ENCODE measurements around the gene PDLIM5.

The PDLIM5 gene

DNA sequence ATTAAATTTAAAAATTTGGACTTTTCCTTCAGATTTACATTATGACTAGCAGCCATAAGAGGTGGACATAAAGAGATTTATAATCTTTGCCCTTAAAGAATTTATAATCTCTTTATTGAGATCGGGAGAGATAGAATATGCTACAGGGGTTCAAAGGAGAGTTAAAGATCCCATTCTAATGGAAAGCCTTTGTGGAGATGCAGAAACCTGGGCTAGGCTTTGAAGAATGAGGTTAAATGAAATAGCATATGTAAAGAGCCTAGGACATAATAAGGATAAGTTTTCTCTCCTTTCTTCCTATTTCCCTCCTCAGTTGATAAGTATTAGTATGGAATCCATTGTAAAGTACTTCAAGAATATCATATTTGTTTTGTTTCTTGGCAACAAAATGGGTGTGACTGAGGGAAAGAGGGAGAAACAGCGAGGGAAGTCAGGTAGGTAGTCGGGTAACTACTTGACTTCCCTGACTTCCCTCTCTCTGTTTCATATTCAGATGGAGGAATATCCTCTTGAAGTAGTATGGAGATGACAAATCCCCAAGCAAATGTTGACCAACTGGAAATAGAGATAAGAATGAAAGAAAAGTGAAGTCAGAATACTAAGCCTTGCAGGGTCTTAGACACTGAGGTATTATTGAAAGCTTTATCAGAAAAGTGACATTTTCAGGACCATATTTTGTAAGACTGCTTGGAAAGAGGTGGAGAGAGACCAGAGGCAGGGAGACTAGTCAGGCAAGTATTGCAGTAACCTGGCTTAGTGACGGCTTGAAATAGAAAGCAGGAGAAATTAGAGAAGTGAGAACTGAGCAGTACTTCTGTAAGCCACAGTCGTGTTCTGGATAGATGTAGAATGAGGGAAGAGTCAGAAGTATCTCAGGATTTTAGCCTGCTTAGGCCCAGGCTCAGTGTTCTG lies 82.9 kb downstream of the PDLIM5 start:
- H3K27me3 Mint-ChIP-seq (ENCODE audit: low read depth, poor library complexity), result peaks cover 2% of the 10 kb centered on the region
- TF ChIP-seq, protein P1, sequence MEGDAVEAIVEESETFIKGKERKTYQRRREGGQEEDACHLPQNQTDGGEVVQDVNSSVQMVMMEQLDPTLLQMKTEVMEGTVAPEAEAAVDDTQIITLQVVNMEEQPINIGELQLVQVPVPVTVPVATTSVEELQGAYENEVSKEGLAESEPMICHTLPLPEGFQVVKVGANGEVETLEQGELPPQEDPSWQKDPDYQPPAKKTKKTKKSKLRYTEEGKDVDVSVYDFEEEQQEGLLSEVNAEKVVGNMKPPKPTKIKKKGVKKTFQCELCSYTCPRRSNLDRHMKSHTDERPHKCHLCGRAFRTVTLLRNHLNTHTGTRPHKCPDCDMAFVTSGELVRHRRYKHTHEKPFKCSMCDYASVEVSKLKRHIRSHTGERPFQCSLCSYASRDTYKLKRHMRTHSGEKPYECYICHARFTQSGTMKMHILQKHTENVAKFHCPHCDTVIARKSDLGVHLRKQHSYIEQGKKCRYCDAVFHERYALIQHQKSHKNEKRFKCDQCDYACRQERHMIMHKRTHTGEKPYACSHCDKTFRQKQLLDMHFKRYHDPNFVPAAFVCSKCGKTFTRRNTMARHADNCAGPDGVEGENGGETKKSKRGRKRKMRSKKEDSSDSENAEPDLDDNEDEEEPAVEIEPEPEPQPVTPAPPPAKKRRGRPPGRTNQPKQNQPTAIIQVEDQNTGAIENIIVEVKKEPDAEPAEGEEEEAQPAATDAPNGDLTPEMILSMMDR (IDR thresholded peaks at IDR 0.05), result no peak
- peaks cover 68% of the 10 kb centered on the region for H3K4me1 Mint-ChIP-seq
- no peaks in the 10 kb centered on the region for H3K9me3 Mint-ChIP-seq
- peak overlapping the region; percentile 98 for H3K27ac Mint-ChIP-seq
- peaks cover 20% of the 10 kb centered on the region for H3K36me3 Mint-ChIP-seq (ENCODE audit: low read depth)
- no peak for DNase-seq
- peak overlapping the region; percentile 2 for H3K4me3 Mint-ChIP-seq

- DNase-seq, result no peak
- Mint-ChIP-seq H3K36me3 (ENCODE audit: low read depth) (peaks cover 29% of the 10 kb centered on the region), H3K9me3 (no peaks in the 10 kb centered on the region), H3K27me3 (ENCODE audit: low read depth, poor library complexity) (peaks cover 2% of the 10 kb centered on the region), H3K4me1 (peaks cover 81% of the 10 kb centered on the region), H3K27ac (peak overlapping the region; percentile 94), H3K4me3 (peak overlapping the region; percentile 68)
- TF ChIP-seq, protein P1 (IDR thresholded peaks at IDR 0.05), result no peak
Measured at GRCh38 chr4:94536049-94536448, 84.3 kb downstream of the PDLIM5 start.

DNA sequence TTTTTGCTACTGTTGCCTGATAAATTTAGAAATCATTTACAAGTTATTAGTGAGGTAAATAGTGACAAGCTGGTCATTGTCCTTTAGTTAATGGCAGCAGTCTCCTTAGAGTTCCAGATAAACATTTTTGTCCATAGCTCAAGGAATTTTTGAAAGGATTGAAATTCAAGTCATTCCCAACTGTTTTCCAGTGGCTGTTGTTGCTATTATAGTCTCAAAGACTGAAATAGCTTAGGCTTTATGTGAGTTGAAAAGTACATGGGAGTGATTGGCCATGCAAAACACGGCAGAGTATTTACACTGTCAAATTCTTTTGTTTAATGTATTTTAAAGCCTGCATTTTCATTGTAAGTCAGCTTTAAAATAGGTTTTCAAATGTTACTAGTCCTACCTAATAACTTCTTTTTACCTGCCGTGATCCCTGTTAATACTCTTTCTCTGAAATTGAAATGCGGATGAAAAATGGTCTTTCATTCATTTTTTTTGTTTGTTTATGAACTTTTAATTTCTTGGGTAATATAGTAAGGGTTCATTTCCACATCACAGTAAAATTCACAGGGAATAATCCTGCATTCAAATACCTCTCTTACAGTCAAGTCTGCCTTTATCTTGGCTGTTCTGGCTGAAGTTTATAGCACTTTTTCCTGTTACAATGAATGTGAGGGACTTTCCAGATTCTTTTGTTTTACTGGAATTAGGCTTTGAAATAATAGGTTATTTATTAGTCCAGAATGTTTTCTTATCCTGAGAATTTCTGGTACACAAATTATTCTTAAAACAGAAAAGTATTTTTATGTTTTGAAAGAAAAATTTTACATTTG lies 85.1 kb downstream of the PDLIM5 start:
- no peak overlapping the region for H3K27ac Mint-ChIP-seq
- H3K36me3 Mint-ChIP-seq (ENCODE audit: low read depth), result peaks cover 27% of the 10 kb centered on the region
- TF ChIP-seq, protein P1 (IDR thresholded peaks at IDR 0.05), result no peak
- no peak for DNase-seq
- H3K4me3 Mint-ChIP-seq, result no peak overlapping the region
- peaks cover 87% of the 10 kb centered on the region for H3K4me1 Mint-ChIP-seq
- no peaks in the 10 kb centered on the region for H3K9me3 Mint-ChIP-seq
- H3K27me3 Mint-ChIP-seq (ENCODE audit: low read depth, poor library complexity), result peaks cover 2% of the 10 kb centered on the region

GRCh38 chr4:94537921-94538628 lies 86.3 kb downstream of the PDLIM5 start:
- Mint-ChIP-seq H3K27me3 (ENCODE audit: low read depth, poor library complexity) (peaks cover 2% of the 10 kb centered on the region), H3K9me3 (no peaks in the 10 kb centered on the region), H3K4me1 (peaks cover 82% of the 10 kb centered on the region), H3K36me3 (ENCODE audit: low read depth) (peaks cover 22% of the 10 kb centered on the region), H3K4me3 (no peak overlapping the region), H3K27ac (peak overlapping the region; percentile 71)
- no peak for DNase-seq
- TF ChIP-seq, protein P1 (IDR thresholded peaks at IDR 0.05), result no peak

GRCh38 chr4:94540476-94540875 lies 88.7 kb downstream of the PDLIM5 start:
- TF ChIP-seq, protein P1 (IDR thresholded peaks at IDR 0.05), result no peak
- DNase-seq, result no peak
- Mint-ChIP-seq H3K27ac (peak overlapping the region; percentile 91), H3K36me3 (ENCODE audit: low read depth) (peaks cover 38% of the 10 kb centered on the region), H3K4me1 (peaks cover 61% of the 10 kb centered on the region), H3K4me3 (no peak overlapping the region), H3K27me3 (ENCODE audit: low read depth, poor library complexity) (no peaks in the 10 kb centered on the region), H3K9me3 (peaks cover 4% of the 10 kb centered on the region)

All from nephron progenitor cell (in vitro differentiated cells).